ENCODE results near the gene SLC29A3. TPM values are rescaled to one million over a fixed set of nuclear protein-coding genes. Genes with fewer than 3 reads are reported as not detected.

The SLC29A3 gene
- polyA plus RNA-seq, 1 donor from 2014 or later: 9.0 TPM

- Mint-ChIP-seq H3K27me3 (no peaks in the 10 kb centered on the region), H3K4me3 (no peak overlapping the region), H3K27ac (no peak overlapping the region), H3K4me1 (peaks cover 8 to 11% (median 9%) of the 10 kb centered on the region in 3 donors), H3K36me3 (peaks cover 12% of the 10 kb centered on the region), H3K9me3 (no peaks in the 10 kb centered on the region)
These were observed 48.2 kb downstream of the SLC29A3 start for GRCh38 chr10:71367271-71367670.

GRCh38 chr10:71368176-71368575, 49.1 kb downstream of the SLC29A3 start:
- Mint-ChIP-seq H3K9me3 (no peaks in the 10 kb centered on the region), H3K4me1 (peaks cover 17 to 20% (median 18%) of the 10 kb centered on the region in 3 donors), H3K27me3 (no peaks in the 10 kb centered on the region), H3K27ac (no peak overlapping the region), H3K4me3 (no peak overlapping the region), H3K36me3 (peaks cover 10% of the 10 kb centered on the region)

- peaks cover 22 to 23% (median 22%) of the 10 kb centered on the region in 3 donors for H3K4me1 Mint-ChIP-seq
- H3K27me3 Mint-ChIP-seq: no peaks in the 10 kb centered on the region
- no peak overlapping the region for H3K4me3 Mint-ChIP-seq
- H3K9me3 Mint-ChIP-seq: no peaks in the 10 kb centered on the region
- peaks cover 10% of the 10 kb centered on the region for H3K36me3 Mint-ChIP-seq
- H3K27ac Mint-ChIP-seq: peak overlapping the region in 1 of 3 donors; percentile 27
These were observed 49.6 kb downstream of the SLC29A3 start for GRCh38 chr10:71368643-71369042.

- peaks cover 23 to 24% (median 23%) of the 10 kb centered on the region in 3 donors for H3K4me1 Mint-ChIP-seq
- no peaks in the 10 kb centered on the region for H3K27me3 Mint-ChIP-seq
- no peak overlapping the region for H3K4me3 Mint-ChIP-seq
- no peak overlapping the region for H3K27ac Mint-ChIP-seq
- H3K9me3 Mint-ChIP-seq: no peaks in the 10 kb centered on the region
- peaks cover 6% of the 10 kb centered on the region for H3K36me3 Mint-ChIP-seq
These were observed 50.5 kb downstream of the SLC29A3 start for GRCh38 chr10:71369602-71370001.

- peaks cover 4% of the 10 kb centered on the region for H3K36me3 Mint-ChIP-seq
- no peaks in the 10 kb centered on the region for H3K9me3 Mint-ChIP-seq
- no peak overlapping the region for H3K4me3 Mint-ChIP-seq
- no peak overlapping the region for H3K27ac Mint-ChIP-seq
- no peaks in the 10 kb centered on the region for H3K27me3 Mint-ChIP-seq
- H3K4me1 Mint-ChIP-seq: peaks cover 23 to 24% (median 23%) of the 10 kb centered on the region in 3 donors
These were observed 51.0 kb downstream of the SLC29A3 start for GRCh38 chr10:71370031-71370430.

- Mint-ChIP-seq H3K4me3 (peak overlapping the region in 3 of 4 donors; percentile 61 to 79 (median 64)), H3K9me3 (no peaks in the 10 kb centered on the region), H3K36me3 (peaks cover 2% of the 10 kb centered on the region), H3K4me1 (peaks cover 27 to 34% (median 30%) of the 10 kb centered on the region in 3 donors), H3K27me3 (no peaks in the 10 kb centered on the region), H3K27ac (peak overlapping the region; percentile 35 to 82 (median 40))
These were observed 52.7 kb downstream of the SLC29A3 start for GRCh38 chr10:71371750-71372166.

- H3K27ac Mint-ChIP-seq: peak overlapping the region; percentile 40 to 93 (median 82)
- no peaks in the 10 kb centered on the region for H3K9me3 Mint-ChIP-seq
- peaks cover 32 to 40% (median 34%) of the 10 kb centered on the region in 3 donors for H3K4me1 Mint-ChIP-seq
- H3K36me3 Mint-ChIP-seq: peaks cover 2% of the 10 kb centered on the region
- peak overlapping the region; percentile 3 to 90 (median 73) for H3K4me3 Mint-ChIP-seq
- H3K27me3 Mint-ChIP-seq: no peaks in the 10 kb centered on the region
These were observed 53.9 kb downstream of the SLC29A3 start for GRCh38 chr10:71372882-71373495.

- H3K4me1 Mint-ChIP-seq: peaks cover 43 to 53% (median 45%) of the 10 kb centered on the region in 3 donors
- no peaks in the 10 kb centered on the region for H3K9me3 Mint-ChIP-seq
- H3K27ac Mint-ChIP-seq: peak overlapping the region in 2 of 3 donors; percentile 59 to 82
- H3K36me3 Mint-ChIP-seq: no peaks in the 10 kb centered on the region
- H3K27me3 Mint-ChIP-seq: no peaks in the 10 kb centered on the region
- peak overlapping the region in 1 of 4 donors; percentile 58 for H3K4me3 Mint-ChIP-seq
These were observed 55.6 kb downstream of the SLC29A3 start for GRCh38 chr10:71374481-71375233.

- Mint-ChIP-seq H3K27ac (peak overlapping the region in 2 of 3 donors; percentile 76 to 81), H3K36me3 (no peaks in the 10 kb centered on the region), H3K4me1 (peaks cover 44 to 53% (median 45%) of the 10 kb centered on the region in 3 donors), H3K4me3 (peak overlapping the region; percentile 56 to 87 (median 73)), H3K9me3 (no peaks in the 10 kb centered on the region), H3K27me3 (no peaks in the 10 kb centered on the region)
These were observed 56.9 kb downstream of the SLC29A3 start for GRCh38 chr10:71375952-71376351.

- Mint-ChIP-seq H3K27me3 (no peaks in the 10 kb centered on the region), H3K27ac (peak overlapping the region in 2 of 3 donors; percentile 46 to 64), H3K9me3 (no peaks in the 10 kb centered on the region), H3K36me3 (no peaks in the 10 kb centered on the region), H3K4me3 (peak overlapping the region; percentile 10 to 83 (median 36)), H3K4me1 (peaks cover 24 to 32% (median 24%) of the 10 kb centered on the region in 3 donors)
These were observed 59.5 kb downstream of the SLC29A3 start for GRCh38 chr10:71378336-71379117.

GRCh38 chr10:71379118-71379766, 60.2 kb downstream of the SLC29A3 start:
- no peaks in the 10 kb centered on the region for H3K36me3 Mint-ChIP-seq
- no peaks in the 10 kb centered on the region for H3K27me3 Mint-ChIP-seq
- H3K9me3 Mint-ChIP-seq: no peaks in the 10 kb centered on the region
- H3K4me1 Mint-ChIP-seq: peaks cover 22 to 30% (median 24%) of the 10 kb centered on the region in 3 donors
- H3K27ac Mint-ChIP-seq: peak overlapping the region in 1 of 3 donors; percentile 64
- H3K4me3 Mint-ChIP-seq: peak overlapping the region in 1 of 4 donors; percentile 70

GRCh38 chr10:71380841-71381240, 61.8 kb downstream of the SLC29A3 start:
- Mint-ChIP-seq H3K4me3 (no peak overlapping the region), H3K9me3 (no peaks in the 10 kb centered on the region), H3K36me3 (no peaks in the 10 kb centered on the region), H3K27ac (no peak overlapping the region), H3K27me3 (no peaks in the 10 kb centered on the region), H3K4me1 (peaks cover 18 to 26% (median 24%) of the 10 kb centered on the region in 3 donors)

- Mint-ChIP-seq H3K4me3 (no peak overlapping the region), H3K36me3 (no peaks in the 10 kb centered on the region), H3K9me3 (no peaks in the 10 kb centered on the region), H3K27me3 (no peaks in the 10 kb centered on the region), H3K4me1 (peaks cover 15 to 20% (median 19%) of the 10 kb centered on the region in 3 donors), H3K27ac (no peak overlapping the region)
These were observed 62.6 kb downstream of the SLC29A3 start for GRCh38 chr10:71381611-71382010.

- H3K4me3 Mint-ChIP-seq: no peak overlapping the region
- no peaks in the 10 kb centered on the region for H3K27me3 Mint-ChIP-seq
- H3K4me1 Mint-ChIP-seq: peaks cover 15 to 19% (median 19%) of the 10 kb centered on the region in 3 donors
- H3K27ac Mint-ChIP-seq: no peak overlapping the region
- H3K36me3 Mint-ChIP-seq: no peaks in the 10 kb centered on the region
- no peaks in the 10 kb centered on the region for H3K9me3 Mint-ChIP-seq
These were observed 63.0 kb downstream of the SLC29A3 start for GRCh38 chr10:71382028-71382427.
